Measurements from ENCODE around the gene RTL10. TPM values are rescaled to one million over a fixed set of nuclear protein-coding genes. Genes with fewer than 3 reads are reported as not detected.

Gene RTL10
- total and polyA plus RNA-seq, 2 of the 8 experiments (the other 6 are each of a cell fraction or from before 2014, with no cell fraction given), result 11.5 to 18.8 TPM

DNA sequence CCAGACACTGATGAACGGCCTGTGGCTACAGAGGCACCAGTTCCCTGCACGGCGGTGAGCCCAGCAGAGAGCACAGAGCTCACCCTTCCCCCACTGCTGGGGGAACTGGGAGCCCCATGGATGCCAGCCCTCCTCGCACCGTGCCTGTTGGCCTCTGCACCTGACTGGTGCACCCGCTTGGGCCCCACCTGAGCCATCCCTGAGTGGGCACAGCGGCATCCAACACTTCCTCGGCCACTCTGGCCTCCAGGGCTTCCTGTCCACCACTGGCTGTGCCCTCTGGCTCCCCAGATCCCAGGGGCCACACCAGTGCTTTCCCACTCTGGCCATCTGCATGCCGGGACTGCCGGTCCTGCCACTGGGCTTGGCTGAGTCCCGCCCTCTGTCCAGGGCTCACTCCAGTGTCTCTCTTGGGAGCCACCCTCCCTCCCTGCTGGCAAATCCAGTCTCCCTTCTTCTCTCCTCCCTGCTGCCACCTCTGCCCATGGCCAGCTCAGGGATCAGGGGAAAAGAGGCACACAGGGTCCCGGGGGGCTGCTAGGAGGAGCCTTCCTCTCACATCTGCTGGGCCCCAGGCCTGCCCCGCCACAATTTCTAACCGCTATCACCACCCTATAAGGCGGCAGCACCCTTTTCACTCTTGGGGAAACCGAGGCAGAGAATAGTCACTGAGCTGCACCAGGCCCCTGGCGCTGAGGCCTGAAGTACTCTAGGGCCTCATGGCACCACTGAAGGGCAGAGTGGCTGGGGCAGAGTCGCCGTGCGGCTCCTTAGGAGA is 33.0 kb downstream of the RTL10 start:
- Histone ChIP-seq H3K4me2 (ENCODE audit: insufficient read depth in 1 of 2, low read depth in 2 of 2, low read length in 2 of 2) (no peak overlapping the region), H3K79me1 (ENCODE audit: low read depth, low read length) (no peaks in the 10 kb centered on the region), H3K9ac (replicated peaks in 1 of 4; ENCODE audit: extremely low read depth in 1 of 4, low read depth in 3 of 4, low read length in 3 of 4) (no peak overlapping the region), H3K4me3 (ENCODE audit: extremely low read depth in 1 of 4, insufficient read depth in 2 of 4, low read depth in 3 of 4, low read length in 4 of 4) (no peak overlapping the region), H3K56ac (replicated peaks; ENCODE audit: insufficient read length, low read depth, low read length) (no peak overlapping the region), H3K27me3 (replicated peaks in 1 of 4; ENCODE audit: control insufficient read depth in 3 of 4, extremely low read depth in 1 of 4, insufficient read depth in 3 of 4, low read length in 3 of 4) (peaks cover 0 to 2% (median 0%) of the 10 kb centered on the region in 4 experiments; a peak in 1 of 7 replicates), H4K8ac (ENCODE audit: extremely low read depth, insufficient read depth, low read length) (peak overlapping the region; percentile 57; the same call in 1 of the 2 replicates), H2AFZ (ENCODE audit: low read length) (no peak overlapping the region), H4K91ac (replicated peaks; ENCODE audit: insufficient read length, low read length) (peak overlapping the region; percentile 74), H3K14ac (ENCODE audit: insufficient read length) (no peak overlapping the region), H2AK5ac (ENCODE audit: low read depth, low read length) (no peak overlapping the region), H3K4ac (replicated peaks; ENCODE audit: insufficient read length, low read depth, low read length) (no peak overlapping the region), H3K9me3 (ENCODE audit: insufficient read depth in 2 of 2, low read depth in 1 of 2, low read length in 1 of 2) (no peaks in the 10 kb centered on the region; a peak in 1 of 4 replicates), H3K18ac (ENCODE audit: extremely low read depth, low read length) (no peak overlapping the region; the same call in 1 of the 2 replicates), H4K5ac (ENCODE audit: insufficient read length, low read depth, low read length) (no peak overlapping the region), H3K36me3 (ENCODE audit: control insufficient read depth in 2 of 4, insufficient read depth in 4 of 4, low read length in 3 of 4) (no peaks in the 10 kb centered on the region), H2BK20ac (ENCODE audit: low read length) (no peak overlapping the region), H2BK12ac (ENCODE audit: low read depth, low read length) (0 out of 2 replicates have a peak overlapping the region, but pooled peaks have one; percentile 60), H4K20me1 (replicated peaks in 1 of 2; ENCODE audit: control insufficient read depth in 1 of 2, insufficient read depth in 2 of 2, low read length in 2 of 2) (peaks cover 6 to 13% of the 10 kb centered on the region in 2 experiments), H2BK120ac (replicated peaks; ENCODE audit: low read depth, low read length) (no peak overlapping the region), H3K79me2 (ENCODE audit: control insufficient read depth in 1 of 2, insufficient read depth in 2 of 2, low read length in 2 of 2) (no peaks in the 10 kb centered on the region), H2BK5ac (ENCODE audit: low read depth, low read length) (0 out of 2 replicates have a peak overlapping the region, but pooled peaks have one; percentile 16), H2BK15ac (ENCODE audit: low read length) (no peak overlapping the region), H3K27ac (ENCODE audit: low read depth, low read length) (no peak overlapping the region; the same call in 1 of the 2 replicates), H3K23ac (ENCODE audit: insufficient read length) (no peak overlapping the region), H3K23me2 (ENCODE audit: low read depth, low read length) (no peaks in the 10 kb centered on the region), H3K4me1 (replicated peaks in 1 of 4; ENCODE audit: control insufficient read depth in 3 of 4, insufficient read depth in 4 of 4, low read length in 3 of 4) (peaks cover 0 to 10% (median 1%) of the 10 kb centered on the region in 4 experiments; a peak in 4 of 7 replicates)
- ChIA-PET POLR2A (ENCODE audit: partially characterized antibody) (no interaction called here), CTCF (ENCODE audit: partially characterized antibody) (interaction anchor here (0.5 to 4.3 kb wide), 25 partner anchors 10 to 138 kb away, joined by 3 to 18 read pairs (median 4); no protein-coding TSS in a partner anchor)
- DNase-seq (ENCODE audit: low read depth in 1 of 2, low spot score in 2 of 2), result peak in 1 of 2 experiments; percentile 47
- TF ChIP-seq NANOG (IDR thresholded peaks at IDR 0.05; ENCODE audit: insufficient read depth, low read depth, low read length, poor library complexity, severe bottlenecking) (no peak), SRF (IDR thresholded peaks at IDR 0.05; ENCODE audit: low read depth, low read length) (no peak), TEAD4 (IDR thresholded peaks at IDR 0.05; ENCODE audit: low read depth, low read length) (no peak), KDM1A (IDR thresholded peaks at IDR 0.05; ENCODE audit: borderline replicate concordance, low read length) (no peak), EP300 (IDR thresholded peaks at IDR 0.05; ENCODE audit: borderline replicate concordance in 1 of 2, low read depth in 2 of 2, low read length in 2 of 2) (no peak), CREB1 (IDR thresholded peaks at IDR 0.05) (no peak), SIX5 (IDR thresholded peaks at IDR 0.05; ENCODE audit: low read depth, low read length) (no peak), CBX5 (IDR thresholded peaks at IDR 0.05; ENCODE audit: low read depth, low read length) (no peak)
- no peak for FAIRE-seq
- 82% methylated on average over 16 of the region's 20 CpGs; no CpG with 5 or more reads in 1 of the 2 experiments for WGBS, 2 experiments (ENCODE audit: extremely low coverage in 1 of 2, insufficient coverage in 1 of 2, insufficient read length in 1 of 2, insufficient replicate concordance in 2 of 2, low coverage in 1 of 2, low lambda C conversion rate in 2 of 2, missing lambda C conversion rate in 1 of 2)
